Endothelial cell of umbilical vein (primary cell): ENCODE data around the gene C1QTNF5. TPM values are rescaled to one million over a fixed set of nuclear protein-coding genes. Genes with fewer than 3 reads are reported as not detected.

Experiments
- BruUV-seq: library from RNA; stranded (reverse); fragments of 400-500 nt; replicated peaks from 2 replicates; lab custom pipeline; 2021; lab: Mats Ljungman, UMichigan
- CTCF ChIA-PET: fragments of 300-600, 350-600 bp; sonication (Branson Sonifier 250); formaldehyde crosslinking; loops from one replicate; lab custom pipeline; 2021; ENCODE audit warnings: antibody characterized with exemption, inconsistent platforms; lab: Charles Lee
- POLR2A ChIA-PET: fragments of 300-600, 350-600 bp; sonication (Branson Sonifier 250); formaldehyde crosslinking; loops from one replicate; lab custom pipeline; 2021; ENCODE audit warnings: antibody characterized with exemption, inconsistent platforms; lab: Charles Lee
- DNase-seq: peaks from one replicate; pipeline ENCODE4 v3.0.0-alpha.2; 2011; ENCODE audit warnings: low read depth, low spot score
- FAIRE-seq: peaks from 2 replicates; lab custom pipeline; 2011; peaks lifted over from hg19 to GRCh38; lab: Jason Lieb, UNC
- H2AFZ ChIP-seq: 2 replicates; pipeline ENCODE4 v1.6.0; 2012; ENCODE audit warnings: low read depth, low read length, control low read depth, inconsistent platforms
- H3K27ac ChIP-seq: 2 replicates; pipeline ENCODE4 v1.5.1; 2011; ENCODE audit warnings: low read depth, mild to moderate bottlenecking, control low read depth, low read length, moderate library complexity; ENCODE audit not compliant: insufficient read depth
- H3K27me3 ChIP-seq, 2 experiments: 2 replicates each; pipeline versions ENCODE4 v1.6.0 to v1.6.1; 2011; ENCODE audit warnings: low read length in 2 of 2, mixed read lengths in 1 of 2; ENCODE audit not compliant: control insufficient read depth in 2 of 2, insufficient read depth in 2 of 2
- H3K36me3 ChIP-seq, 2 experiments: 2 replicates in 1 of 2; 3 replicates in 1 of 2; pipeline ENCODE4 v1.5.1; 2011; ENCODE audit warnings: low read length in 2 of 2, mild to moderate bottlenecking in 1 of 2, moderate library complexity in 1 of 2; ENCODE audit not compliant: control insufficient read depth in 2 of 2, insufficient read depth in 2 of 2; ENCODE audit errors: extremely low read depth in 1 of 2
- H3K4me1 ChIP-seq: 3 replicates; pipeline ENCODE4 v1.5.1; 2011; ENCODE audit warnings: mild to moderate bottlenecking, low read length; ENCODE audit not compliant: control insufficient read depth, insufficient read depth; ENCODE audit errors: extremely low read depth
- H3K4me2 ChIP-seq: 2 replicates; pipeline ENCODE4 v1.6.1; 2011; ENCODE audit warnings: low read length, control low read depth, mixed read lengths; ENCODE audit not compliant: insufficient read depth
- H3K4me3 ChIP-seq, 3 experiments: fragments of 200-600 bp in 1 of 3; sonication (generic), shearing (Covaris generic) in 1 of 3; replicated peaks in 1 of 3; 2 replicates each; pipeline ENCODE4 v1.5.1; 2011 to 2016; ENCODE audit warnings: control low read depth in 3 of 3, low read length in 3 of 3, mild to moderate bottlenecking in 2 of 3, inconsistent platforms in 1 of 3, low read depth in 1 of 3, moderate library complexity in 1 of 3; ENCODE audit not compliant: insufficient read depth in 1 of 3
- H3K79me2 ChIP-seq: 2 replicates; pipeline ENCODE4 v1.6.0; 2012; ENCODE audit warnings: low read length, inconsistent platforms; ENCODE audit not compliant: control insufficient read depth, insufficient read depth
- H3K9ac ChIP-seq: replicated peaks from 2 replicates; pipeline ENCODE3; 2011; ENCODE audit warnings: low read length, control low read depth; ENCODE audit not compliant: insufficient read depth; ENCODE audit errors: extremely low read depth
- H3K9me1 ChIP-seq: replicated peaks from 3 replicates; pipeline ENCODE4 v1.6.0; 2011; ENCODE audit warnings: mild to moderate bottlenecking, low read length; ENCODE audit not compliant: control insufficient read depth, insufficient read depth; ENCODE audit errors: extremely low read depth
- H3K9me3 ChIP-seq: replicated peaks from 2 replicates; pipeline ENCODE4 v1.5.1; 2012; ENCODE audit warnings: low read length, inconsistent platforms; ENCODE audit not compliant: control insufficient read depth, insufficient read depth
- H4K20me1 ChIP-seq: replicated peaks from 2 replicates; pipeline ENCODE3; 2011; ENCODE audit warnings: mild to moderate bottlenecking, low read length; ENCODE audit not compliant: control insufficient read depth, insufficient read depth; ENCODE audit errors: extremely low read depth
- CTCF ChIP-seq, 2 donors: IDR thresholded peaks; 1 replicate in 1 of 2; 2 replicates in 1 of 2; pipeline ENCODE4 v1.5.1; 2011; ENCODE audit warnings: low read length in 2 of 2, mild to moderate bottlenecking in 2 of 2, moderate library complexity in 2 of 2, control low read depth in 1 of 2, inconsistent platforms in 1 of 2, low read depth in 1 of 2; ENCODE audit not compliant: insufficient read depth in 1 of 2; ENCODE audit errors: extremely low read depth in 1 of 2
- EZH2 ChIP-seq: IDR thresholded peaks from 2 replicates; pipeline ENCODE4 v1.6.1; 2012; ENCODE audit warnings: borderline replicate concordance, low read depth, mild to moderate bottlenecking, moderate library complexity, low read length, inconsistent platforms; ENCODE audit not compliant: severe bottlenecking
- FOS ChIP-seq: IDR thresholded peaks from 2 replicates; pipeline ENCODE4 v1.6.1; 2011; ENCODE audit warnings: mild to moderate bottlenecking, low read length, moderate library complexity, borderline replicate concordance; ENCODE audit not compliant: insufficient read depth
- GATA2 ChIP-seq: IDR thresholded peaks from 2 replicates; pipeline ENCODE4 v1.7.0; 2011; ENCODE audit warnings: low read depth, mild to moderate bottlenecking, moderate library complexity, mixed read lengths, low read length; ENCODE audit not compliant: insufficient read length, insufficient read depth
- JUN ChIP-seq: IDR thresholded peaks from 2 replicates; pipeline ENCODE4 v1.6.1; 2011; ENCODE audit warnings: borderline replicate concordance, low read depth; ENCODE audit not compliant: insufficient read length, insufficient read depth
- MAX ChIP-seq: IDR thresholded peaks from 2 replicates; pipeline ENCODE4 v1.6.1; 2011; ENCODE audit not compliant: insufficient read depth, insufficient read length
- MYC ChIP-seq: IDR thresholded peaks from one replicate; pipeline ENCODE4 v1.6.1; 2011; ENCODE audit warnings: mild to moderate bottlenecking, low read depth, low read length
- POLR2A ChIP-seq: IDR thresholded peaks from 2 replicates; pipeline ENCODE4 v1.6.1; 2012; ENCODE audit warnings: low read depth, mild to moderate bottlenecking, control low read depth, low read length
- POLR2AphosphoS5 ChIP-seq: IDR thresholded peaks from 2 replicates; pipeline ENCODE4 v1.6.1; 2012; ENCODE audit warnings: low read depth, mild to moderate bottlenecking, control low read depth, low read length, moderate library complexity; ENCODE audit not compliant: insufficient read depth
- dilution Hi-C: fragments of 300-500 bp; cut with MboI; formaldehyde crosslinking; loops from one replicate; pipeline ENCODE4 v1.15.0; 2019; ENCODE audit warnings: low sequenced_read_pairs; ENCODE audit not compliant: extremely low pct_ligation_motif_present
- intact Hi-C: fragments of 100-400 bp; cut with micrococcal nuclease; formaldehyde crosslinking; loops from one replicate; pipeline ENCODE4 v1.10.0; 2022
- polyA plus RNA-seq, 4 experiments: library from polyadenylated mRNA; depleted of rRNA in 3 of 4; stranded (reverse) in 3 of 4; unstranded in 1 of 4; fragments of >200 nt; gene quantifications; 2 replicates each; pipeline versions ENCODE4 v1.2.1 to v1.2.3, GENCODE V29; 2011 to 2012; ENCODE audit warnings: missing spikeins in 1 of 4
- total RNA-seq: library from RNA; stranded (reverse); gene quantifications from 2 replicates; pipeline ENCODE4 v1.2.3, GENCODE V29; 2021

The C1QTNF5 gene
- total and polyA plus RNA-seq, 2 donors (not counting 3 experiments of a cell fraction or from before 2014, with no cell fraction given), result 126 to 201 TPM

GRCh38 chr11:119359365-119360214 is 18.9 kb upstream of the C1QTNF5 start:
- H3K9me3 ChIP-seq, result no peaks in the 10 kb centered on the region
- no peaks in the 10 kb centered on the region for H4K20me1 ChIP-seq
- dilution Hi-C loops (no loop called here), intact Hi-C loops (loop anchor here (10.0 kb wide), 1 partner anchor 855 kb away; the partner anchor contains the start of gene OAF)
- H3K4me2 ChIP-seq, result no peak overlapping the region
- no peaks in the 10 kb centered on the region for H3K4me1 ChIP-seq
- FAIRE-seq, result no peak
- DNase-seq, result no peak
- H2AFZ ChIP-seq, result no peak overlapping the region
- ChIA-PET CTCF (interaction anchor here (0.6 to 4.7 kb wide), 4 partner anchors 14 to 114 kb away, joined by 3 to 91 read pairs (median 30); partner anchors contain the start of gene MFRP), POLR2A (no interaction called here)
- H3K36me3 ChIP-seq, result no peaks in the 10 kb centered on the region
- H3K9ac ChIP-seq, result no peak overlapping the region
- TF ChIP-seq JUN (no peak), GATA2 (no peak)
- no peak overlapping the region for H3K4me3 ChIP-seq
- BruUV-seq, result no TSS peak
- no peak overlapping the region for H3K27ac ChIP-seq
- peaks cover 6% of the 10 kb centered on the region in 2 experiments for H3K27me3 ChIP-seq
- H3K9me1 ChIP-seq, result no peaks in the 10 kb centered on the region
- no peaks in the 10 kb centered on the region for H3K79me2 ChIP-seq

- no peak for FAIRE-seq
- dilution Hi-C loops, result no loop called here
- H3K4me2 ChIP-seq, result no peak overlapping the region
These were observed 16.4 kb upstream of the C1QTNF5 start for GRCh38 chr11:119357074-119357473.

More at GRCh38 chr11:119357074-119357473, 16.4 kb upstream of the C1QTNF5 start:
- Histone ChIP-seq H3K4me3 (peak overlapping the region in 1 of 3 experiments; percentile 69), H4K20me1 (no peaks in the 10 kb centered on the region), H3K9me3 (no peaks in the 10 kb centered on the region), H3K79me2 (no peaks in the 10 kb centered on the region), H3K36me3 (no peaks in the 10 kb centered on the region), H2AFZ (no peak overlapping the region), H3K9ac (no peak overlapping the region), H3K9me1 (no peaks in the 10 kb centered on the region), H3K27ac (no peak overlapping the region), H3K4me1 (peaks cover 5% of the 10 kb centered on the region), H3K27me3 (peaks cover 0 to 3% of the 10 kb centered on the region in 2 experiments)
- TF ChIP-seq GATA2, result no peak
- no peak for TF ChIP-seq CTCF (IDR thresholded peaks at IDR 0.05; ENCODE audit: extremely low read depth in 1 of 2, insufficient read depth in 1 of 2, low read depth in 1 of 2, low read length in 2 of 2)
- no peak for TF ChIP-seq JUN
- TF ChIP-seq POLR2AphosphoS5, result no peak
- TF ChIP-seq FOS, result no peak
- TF ChIP-seq MYC, result no peak
- TF ChIP-seq EZH2, result no peak
- TF ChIP-seq MAX, result no peak
- no peak for TF ChIP-seq POLR2A
- no TSS peak for BruUV-seq
- CTCF ChIA-PET, result interaction anchor here (1.4 to 4.7 kb wide), 12 partner anchors 8 to 123 kb away, joined by 3 to 154 read pairs (median 23); partner anchors contain the start of genes C1QTNF5, MFRP and USP2
- intact Hi-C loops, result loop anchor here (10.0 kb wide), 1 partner anchor 858 kb away; the partner anchor contains the start of gene OAF
- POLR2A ChIA-PET, result no interaction called here
- DNase-seq, result no peak
